Right atrium auricular region (tissue), 2 donors: ENCODE measurements around the gene EXOC3. TPM values are rescaled to one million over a fixed set of nuclear protein-coding genes. Genes with fewer than 3 reads are reported as not detected.

ENCODE experiments used
- DNase-seq: peaks from one replicate; pipeline ENCODE4 v3.0.0-alpha.2; 2019; ENCODE audit warnings: low spot score
- H3K27ac ChIP-seq, 2 donors: fragments of 200-600 bp; sonication (generic); 1 replicate in 1 of 2; 2 replicates in 1 of 2; pipeline ENCODE4 v1.5.1; 2016 to 2019
- H3K27me3 ChIP-seq, 2 donors: fragments of 200-600 bp; sonication (generic); one replicate each; pipeline versions ENCODE4 v1.5.1 to v1.6.0; 2017 to 2019
- H3K36me3 ChIP-seq: fragments of 200-600 bp; sonication (generic); one replicate; pipeline ENCODE4 v1.5.1; 2016
- H3K4me1 ChIP-seq, 2 donors: fragments of 200-600 bp; sonication (generic); one replicate each; pipeline versions ENCODE4 v1.5.1 to v1.6.0; 2017 to 2019
- H3K4me3 ChIP-seq, 2 donors: fragments of 200-600 bp; sonication (generic); 1 replicate in 1 of 2; 2 replicates in 1 of 2; pipeline ENCODE4 v1.5.1; 2017 to 2019; ENCODE audit warnings: mild to moderate bottlenecking in 1 of 2, moderate library complexity in 1 of 2
- H3K9me3 ChIP-seq, 2 donors: fragments of 200-600 bp; sonication (generic); one replicate each; pipeline ENCODE4 v1.5.1; 2019
- CTCF ChIP-seq, 2 donors: fragments of 200-600 bp; sonication (generic); IDR thresholded peaks; one replicate each; pipeline ENCODE4 v1.5.1; 2019; ENCODE audit warnings: antibody characterized with exemption in 2 of 2
- total RNA-seq, 2 donors: library from RNA; depleted of rRNA; stranded (reverse); fragments of >200 nt; gene quantifications; one replicate each; pipeline ENCODE4 v1.1.0, GENCODE V29; 2016

The EXOC3 gene
- total RNA-seq, 2 donors from 2014 or later = 34.7 to 40.7 TPM

- H3K27ac ChIP-seq = no peak overlapping the region
- no peak for TF ChIP-seq CTCF (IDR thresholded peaks at IDR 0.05)
- H3K27me3 ChIP-seq = no peaks in the 10 kb centered on the region
- peaks cover 0 to 5% of the 10 kb centered on the region in 2 donors for H3K4me1 ChIP-seq
- DNase-seq = no peak
- H3K4me3 ChIP-seq = no peak overlapping the region
- no peaks in the 10 kb centered on the region for H3K36me3 ChIP-seq
- no peaks in the 10 kb centered on the region for H3K9me3 ChIP-seq
Observed at GRCh38 chr5:420632-421286, 22.2 kb upstream of the EXOC3 start.

- no peaks in the 10 kb centered on the region for H3K36me3 ChIP-seq
- no peaks in the 10 kb centered on the region for H3K9me3 ChIP-seq
- DNase-seq = no peak
- H3K4me1 ChIP-seq = no peaks in the 10 kb centered on the region
- no peak overlapping the region for H3K4me3 ChIP-seq
- H3K27ac ChIP-seq = no peak overlapping the region
- no peak for TF ChIP-seq CTCF (IDR thresholded peaks at IDR 0.05)
- H3K27me3 ChIP-seq = no peaks in the 10 kb centered on the region
Observed at GRCh38 chr5:421287-421880, 21.6 kb upstream of the EXOC3 start.

- H3K27ac ChIP-seq = no peak overlapping the region
- H3K9me3 ChIP-seq = no peaks in the 10 kb centered on the region
- no peaks in the 10 kb centered on the region for H3K36me3 ChIP-seq
- H3K27me3 ChIP-seq = no peaks in the 10 kb centered on the region
- H3K4me1 ChIP-seq = no peaks in the 10 kb centered on the region
- TF ChIP-seq CTCF (IDR thresholded peaks at IDR 0.05) = no peak
- H3K4me3 ChIP-seq = no peak overlapping the region
- DNase-seq = no peak
Observed at GRCh38 chr5:421901-422300, 21.1 kb upstream of the EXOC3 start.

- no peak overlapping the region for H3K4me3 ChIP-seq
- TF ChIP-seq CTCF (IDR thresholded peaks at IDR 0.05) = no peak
- H3K9me3 ChIP-seq = no peaks in the 10 kb centered on the region
- no peak for DNase-seq
- H3K27ac ChIP-seq = no peak overlapping the region
- no peaks in the 10 kb centered on the region for H3K27me3 ChIP-seq
- no peaks in the 10 kb centered on the region for H3K4me1 ChIP-seq
- no peaks in the 10 kb centered on the region for H3K36me3 ChIP-seq
Observed at GRCh38 chr5:422323-423232, 20.4 kb upstream of the EXOC3 start.

- H3K27me3 ChIP-seq = no peaks in the 10 kb centered on the region
- H3K36me3 ChIP-seq = no peaks in the 10 kb centered on the region
- no peak for DNase-seq
- H3K27ac ChIP-seq = no peak overlapping the region
- H3K9me3 ChIP-seq = no peaks in the 10 kb centered on the region
- TF ChIP-seq CTCF (IDR thresholded peaks at IDR 0.05) = no peak
- H3K4me1 ChIP-seq = no peaks in the 10 kb centered on the region
- no peak overlapping the region for H3K4me3 ChIP-seq
Observed at GRCh38 chr5:423233-423565, 19.8 kb upstream of the EXOC3 start.
